B cell (primary cell): ENCODE data around the gene SLC35F3. TPM values are rescaled to one million over a fixed set of nuclear protein-coding genes. Genes with fewer than 3 reads are reported as not detected.

Source experiments
- ATAC-seq: fragments of 200-7000 bp; cut with Tn5 transposase; one replicate; pipeline ENCODE4 v1.10.0; 2021; ENCODE audit warnings: low read depth, mild to moderate bottlenecking, moderate number of reproducible peaks, moderate library complexity
- CTCF ChIA-PET: fragments of 350-600 bp; sonication (Branson Sonifier 250); formaldehyde crosslinking; loops from one replicate; lab custom pipeline; 2021; ENCODE audit warnings: antibody characterized with exemption, inconsistent platforms; lab: Charles Lee
- POLR2A ChIA-PET: fragments of 350-600 bp; sonication (Branson Sonifier 250); formaldehyde crosslinking; loops from one replicate; lab custom pipeline; 2021; ENCODE audit warnings: antibody characterized with exemption; lab: Charles Lee
- DNase-seq: peaks from one replicate; pipeline ENCODE4 v3.0.0; 2013
- H2AFZ ChIP-seq: 2 replicates; pipeline ENCODE4 v1.6.1; 2012; ENCODE audit warnings: mild to moderate bottlenecking, low read depth, low read length; ENCODE audit not compliant: insufficient read depth, poor library complexity, severe bottlenecking
- H3K27ac ChIP-seq, 2 donors: 1 replicate in 1 of 2; 2 replicates in 1 of 2; pipeline ENCODE4 v1.5.1; 2012 to 2013; ENCODE audit warnings: low read length in 2 of 2, mild to moderate bottlenecking in 2 of 2, moderate library complexity in 1 of 2
- H3K27me3 ChIP-seq, 4 experiments: fragments of 200-600 bp in 1 of 4; sonication (generic) in 1 of 4; replicated peaks in 1 of 4; 1 replicate in 2 of 4; 2 replicates in 2 of 4; pipeline versions ENCODE4 v1.6.1 to v1.7.0; 2013 to 2016; ENCODE audit warnings: low read length in 3 of 4, mild to moderate bottlenecking in 2 of 4, mixed read lengths in 1 of 4, moderate library complexity in 1 of 4; ENCODE audit not compliant: insufficient read depth in 4 of 4, control insufficient read depth in 3 of 4; ENCODE audit errors: control extremely low read depth in 1 of 4
- H3K36me3 ChIP-seq, 2 experiments: replicated peaks in 1 of 2; 1 replicate in 1 of 2; 2 replicates in 1 of 2; pipeline versions ENCODE4 v1.6.1 to v1.7.1; 2013; ENCODE audit warnings: low read length in 1 of 2; ENCODE audit not compliant: insufficient read depth in 2 of 2, control insufficient read depth in 1 of 2; ENCODE audit errors: control extremely low read depth in 1 of 2, extremely low read depth in 1 of 2
- H3K4me1 ChIP-seq, 2 donors: fragments of 200-600 bp in 1 of 2; sonication (generic) in 1 of 2; 1 replicate in 1 of 2; 2 replicates in 1 of 2; pipeline versions ENCODE4 v1.5.1 to v1.6.1; 2013 to 2017; ENCODE audit warnings: low read length in 2 of 2; ENCODE audit not compliant: control insufficient read depth in 2 of 2, insufficient read depth in 2 of 2
- H3K4me2 ChIP-seq: replicated peaks from 2 replicates; pipeline ENCODE3; 2012; ENCODE audit warnings: mild to moderate bottlenecking, low read depth, low read length; ENCODE audit not compliant: poor library complexity, severe bottlenecking
- H3K4me3 ChIP-seq, 5 experiments: fragments of 200-600 bp in 1 of 5; sonication (generic) in 1 of 5; 1 replicate in 3 of 5; 2 replicates in 2 of 5; pipeline versions ENCODE4 v1.5.1 to v1.7.0; 2011 to 2016; ENCODE audit warnings: low read length in 4 of 5, mild to moderate bottlenecking in 4 of 5, low read depth in 2 of 5, control low read depth in 1 of 5, moderate library complexity in 1 of 5; ENCODE audit not compliant: insufficient read depth in 1 of 5; ENCODE audit errors: control extremely low read depth in 1 of 5, extremely low read depth in 1 of 5
- H3K79me2 ChIP-seq: fragments of 200-600 bp; sonication (generic); one replicate; pipeline ENCODE4 v1.6.0; 2016; ENCODE audit warnings: low read length; ENCODE audit not compliant: control insufficient read depth, insufficient read depth
- H3K9ac ChIP-seq: fragments of 200-600 bp; sonication (generic); 2 replicates; pipeline ENCODE4 v1.6.1; 2017; ENCODE audit warnings: mild to moderate bottlenecking, low read length, moderate library complexity
- H3K9me3 ChIP-seq, 3 donors: one replicate each; pipeline versions ENCODE4 v1.6.1 to v1.7.1; 2013; ENCODE audit warnings: low read length in 2 of 3; ENCODE audit not compliant: control insufficient read depth in 2 of 3, insufficient read depth in 1 of 3; ENCODE audit errors: control extremely low read depth in 1 of 3
- H4K20me1 ChIP-seq: 2 replicates; pipeline ENCODE4 v1.6.0; 2012; ENCODE audit warnings: mild to moderate bottlenecking, low read length; ENCODE audit not compliant: insufficient read depth, control insufficient read depth, poor library complexity, severe bottlenecking
- H3K27ac Mint-ChIP-seq: one replicate; pipeline ENCODE4 v1.8.0; 2021; ENCODE audit warnings: mixed read lengths
- H3K27me3 Mint-ChIP-seq: one replicate; pipeline ENCODE4 v1.8.0; 2021; ENCODE audit warnings: mixed read lengths
- H3K4me1 Mint-ChIP-seq: one replicate; pipeline ENCODE4 v1.8.0; 2021; ENCODE audit warnings: mixed read lengths
- H3K4me3 Mint-ChIP-seq: one replicate; pipeline ENCODE4 v1.8.0; 2021; ENCODE audit warnings: mixed read lengths
- H3K9me3 Mint-ChIP-seq: one replicate; pipeline ENCODE4 v1.8.0; 2022; ENCODE audit warnings: mixed read lengths; ENCODE audit not compliant: insufficient read depth
- CTCF ChIP-seq: fragments of 200-600 bp; IDR thresholded peaks from one replicate; pipeline ENCODE4 v1.8.0; 2022; ENCODE audit warnings: antibody characterized with exemption, mild to moderate bottlenecking
- EZH2 ChIP-seq: IDR thresholded peaks from 2 replicates; pipeline ENCODE4 v1.6.1; 2012; ENCODE audit warnings: borderline replicate concordance, low read depth, mild to moderate bottlenecking, moderate library complexity, low read length; ENCODE audit not compliant: insufficient read depth, poor library complexity, severe bottlenecking
- WGBS: methylation state at CpG from one replicate; pipeline ENCODE4 v1.1.5; 2013; ENCODE audit warnings: missing lambda C conversion rate; ENCODE audit not compliant: insufficient coverage; 5-methylcytosine and 5-hydroxymethylcytosine counted together
- intact Hi-C: fragments of 100-400 bp; cut with micrococcal nuclease; formaldehyde crosslinking; loops from one replicate; pipeline ENCODE4 v1.10.0; 2022
- polyA plus RNA-seq: library from polyadenylated mRNA; depleted of rRNA; stranded (reverse); fragments of >200 nt; gene quantifications from 2 replicates; pipeline ENCODE4 v1.2.3, GENCODE V29; 2012
- total RNA-seq, 2 donors: library from RNA; stranded (reverse); fragments of 120-200 nt in 1 of 2; gene quantifications; 1 replicate in 1 of 2; 2 replicates in 1 of 2; pipeline versions ENCODE4 v1.2.3 to v1.2.4, GENCODE V29; 2013 to 2022

Gene SLC35F3
- total and polyA plus RNA-seq, 2 donors (not counting 1 experiment from before 2014, with no cell fraction given): not detected

GRCh38 chr1:234272656-234273312 lies 368.3 kb downstream of the SLC35F3 start:
- Mint-ChIP-seq H3K27ac (no peak overlapping the region), H3K9me3 (no peaks in the 10 kb centered on the region), H3K4me3 (no peak overlapping the region), H3K4me1 (no peaks in the 10 kb centered on the region), H3K27me3 (peaks cover 37% of the 10 kb centered on the region)
- POLR2A ChIA-PET: no interaction called here
- DNase-seq: no peak
- Histone ChIP-seq H3K27ac (no peak overlapping the region), H3K27me3 (peaks cover 0 to 4% (median 0%) of the 10 kb centered on the region in 4 experiments), H4K20me1 (no peaks in the 10 kb centered on the region), H3K4me1 (no peaks in the 10 kb centered on the region), H2AFZ (no peak overlapping the region), H3K9ac (no peak overlapping the region), H3K79me2 (no peaks in the 10 kb centered on the region), H3K4me3 (no peak overlapping the region), H3K36me3 (no peaks in the 10 kb centered on the region), H3K4me2 (no peak overlapping the region), H3K9me3 (no peaks in the 10 kb centered on the region)
- no peak for TF ChIP-seq EZH2
- no peak for TF ChIP-seq CTCF
- CTCF ChIA-PET: no interaction called here
- intact Hi-C loops: no loop called here
- no peak for ATAC-seq
- 85% methylated on average over 8 of the region's 9 CpGs for WGBS

- H3K27me3 Mint-ChIP-seq: peaks cover 37% of the 10 kb centered on the region
- H3K9ac ChIP-seq: no peak overlapping the region
- H3K4me2 ChIP-seq: no peak overlapping the region
- intact Hi-C loops: no loop called here
- H3K4me3 ChIP-seq: no peak overlapping the region
- no peaks in the 10 kb centered on the region for H3K4me1 Mint-ChIP-seq
- no peaks in the 10 kb centered on the region for H3K36me3 ChIP-seq
- ChIA-PET POLR2A (no interaction called here), CTCF (no interaction called here)
- H3K9me3 ChIP-seq: no peaks in the 10 kb centered on the region
- H4K20me1 ChIP-seq: no peaks in the 10 kb centered on the region
- no peak overlapping the region for H2AFZ ChIP-seq
- peaks cover 0 to 4% (median 0%) of the 10 kb centered on the region in 4 experiments for H3K27me3 ChIP-seq
- DNase-seq: no peak
- H3K27ac ChIP-seq: no peak overlapping the region
- no peaks in the 10 kb centered on the region for H3K9me3 Mint-ChIP-seq
- 93% methylated on average over 3 of the region's 6 CpGs for WGBS
- H3K79me2 ChIP-seq: no peaks in the 10 kb centered on the region
- no peak for ATAC-seq
- H3K4me3 Mint-ChIP-seq: no peak overlapping the region
- H3K27ac Mint-ChIP-seq: no peak overlapping the region
- H3K4me1 ChIP-seq: no peaks in the 10 kb centered on the region
- TF ChIP-seq CTCF (no peak), EZH2 (no peak)
Observed at GRCh38 chr1:234273981-234274380, 369.5 kb downstream of the SLC35F3 start.
